ENCODE results near the gene SH3GLB1. TPM values are rescaled to one million over a fixed set of nuclear protein-coding genes. Genes with fewer than 3 reads are reported as not detected.

SH3GLB1 gene
- total and polyA plus RNA-seq, 2 donors (not counting 1 experiment from before 2014, with no cell fraction given), result 13.2 to 57.3 TPM

- no peaks in the 10 kb centered on the region for H3K27me3 Mint-ChIP-seq
- peaks cover under 1% of the 10 kb centered on the region for H3K4me1 Mint-ChIP-seq
- Histone ChIP-seq H3K9me3 (ENCODE audit: control extremely low read depth in 1 of 3, control insufficient read depth in 2 of 3, insufficient read depth in 1 of 3, low read length in 2 of 3) (peaks cover 0 to 7% (median 0%) of the 10 kb centered on the region in 3 donors), H3K36me3 (replicated peaks in 1 of 2; ENCODE audit: control extremely low read depth in 1 of 2, control insufficient read depth in 1 of 2, extremely low read depth in 1 of 2, insufficient read depth in 2 of 2, low read length in 1 of 2) (no peaks in the 10 kb centered on the region), H3K9ac (ENCODE audit: low read length) (no peak overlapping the region), H3K27me3 (replicated peaks in 1 of 4; ENCODE audit: control extremely low read depth in 1 of 4, control insufficient read depth in 3 of 4, insufficient read depth in 4 of 4, low read length in 3 of 4) (no peaks in the 10 kb centered on the region), H4K20me1 (ENCODE audit: control insufficient read depth, insufficient read depth, low read length, poor library complexity, severe bottlenecking) (no peaks in the 10 kb centered on the region), H3K79me2 (ENCODE audit: control insufficient read depth, insufficient read depth, low read length) (no peaks in the 10 kb centered on the region), H3K27ac (ENCODE audit: low read length in 2 of 2) (no peak overlapping the region), H3K4me1 (ENCODE audit: control insufficient read depth in 2 of 2, insufficient read depth in 2 of 2, low read length in 2 of 2) (no peaks in the 10 kb centered on the region), H3K4me3 (ENCODE audit: control extremely low read depth in 1 of 5, extremely low read depth in 1 of 5, insufficient read depth in 1 of 5, low read depth in 2 of 5, low read length in 4 of 5) (no peak overlapping the region), H2AFZ (ENCODE audit: insufficient read depth, low read depth, low read length, poor library complexity, severe bottlenecking) (no peak overlapping the region), H3K4me2 (replicated peaks; ENCODE audit: low read depth, low read length, poor library complexity, severe bottlenecking) (no peak overlapping the region)
- DNase-seq, result no peak
- CTCF ChIA-PET, result no interaction called here
- no peak for TF ChIP-seq CTCF (IDR thresholded peaks at IDR 0.05)
- TF ChIP-seq EZH2 (IDR thresholded peaks at IDR 0.05; ENCODE audit: borderline replicate concordance, insufficient read depth, low read depth, low read length, poor library complexity, severe bottlenecking), result no peak
- intact Hi-C loops (cut with micrococcal nuclease), result no loop called here
- POLR2A ChIA-PET, result no interaction called here
- peaks cover 2% of the 10 kb centered on the region for H3K9me3 Mint-ChIP-seq (ENCODE audit: insufficient read depth)
- no peak overlapping the region for H3K27ac Mint-ChIP-seq
- ATAC-seq (ENCODE audit: low read depth), result no peak
- no peak overlapping the region for H3K4me3 Mint-ChIP-seq
These were observed 78.1 kb downstream of the SH3GLB1 start for GRCh38 chr1:86782482-86782881.

- H3K4me1 Mint-ChIP-seq, result peaks cover 11% of the 10 kb centered on the region
- H3K9me3 Mint-ChIP-seq (ENCODE audit: insufficient read depth), result no peaks in the 10 kb centered on the region
- H3K4me3 ChIP-seq (ENCODE audit: control extremely low read depth in 1 of 5, extremely low read depth in 1 of 5, insufficient read depth in 1 of 5, low read depth in 2 of 5, low read length in 4 of 5), result no peak overlapping the region
- no peak overlapping the region for H2AFZ ChIP-seq (ENCODE audit: insufficient read depth, low read depth, low read length, poor library complexity, severe bottlenecking)
- H3K9me3 ChIP-seq (ENCODE audit: control extremely low read depth in 1 of 3, control insufficient read depth in 2 of 3, insufficient read depth in 1 of 3, low read length in 2 of 3), result peaks cover 0 to 2% (median 0%) of the 10 kb centered on the region in 3 donors
- no peak overlapping the region for H3K9ac ChIP-seq (ENCODE audit: low read length)
- H3K27me3 Mint-ChIP-seq, result no peaks in the 10 kb centered on the region
- intact Hi-C loops (cut with micrococcal nuclease), result no loop called here
- H4K20me1 ChIP-seq (ENCODE audit: control insufficient read depth, insufficient read depth, low read length, poor library complexity, severe bottlenecking), result no peaks in the 10 kb centered on the region
- POLR2A ChIA-PET, result no interaction called here
- H3K79me2 ChIP-seq (ENCODE audit: control insufficient read depth, insufficient read depth, low read length), result no peaks in the 10 kb centered on the region
- DNase-seq, result no peak
- no peak for ATAC-seq (ENCODE audit: low read depth)
- CTCF ChIA-PET, result no interaction called here
- H3K4me3 Mint-ChIP-seq, result no peak overlapping the region
- H3K27me3 ChIP-seq (replicated peaks in 1 of 4; ENCODE audit: control extremely low read depth in 1 of 4, control insufficient read depth in 3 of 4, insufficient read depth in 4 of 4, low read length in 3 of 4), result no peaks in the 10 kb centered on the region
- H3K27ac Mint-ChIP-seq, result no peak overlapping the region
- no peak for TF ChIP-seq CTCF (IDR thresholded peaks at IDR 0.05)
- TF ChIP-seq EZH2 (IDR thresholded peaks at IDR 0.05; ENCODE audit: borderline replicate concordance, insufficient read depth, low read depth, low read length, poor library complexity, severe bottlenecking), result no peak
- H3K4me2 ChIP-seq (replicated peaks; ENCODE audit: low read depth, low read length, poor library complexity, severe bottlenecking), result no peak overlapping the region
- H3K27ac ChIP-seq (ENCODE audit: low read length in 2 of 2), result no peak overlapping the region
- H3K36me3 ChIP-seq (replicated peaks in 1 of 2; ENCODE audit: control extremely low read depth in 1 of 2, control insufficient read depth in 1 of 2, extremely low read depth in 1 of 2, insufficient read depth in 2 of 2, low read length in 1 of 2), result no peaks in the 10 kb centered on the region
- H3K4me1 ChIP-seq (ENCODE audit: control insufficient read depth in 2 of 2, insufficient read depth in 2 of 2, low read length in 2 of 2), result no peaks in the 10 kb centered on the region
These were observed 83.2 kb downstream of the SH3GLB1 start for GRCh38 chr1:86787621-86788020.
